DND-41 (cell line): Measurements from ENCODE around the gene BLOC1S4.

Experiments used
- EZH2 ChIP-seq: IDR thresholded peaks from 3 replicates; pipeline ENCODE4 v1.6.1; 2012; ENCODE audit warnings: borderline replicate concordance, low read depth, mild to moderate bottlenecking, moderate library complexity, low read length, inconsistent platforms; ENCODE audit not compliant: severe bottlenecking
- TF ChIP-seq, protein P1 (sequence below): IDR thresholded peaks from 2 replicates; pipeline ENCODE4 v1.5.1; 2012; ENCODE audit warnings: borderline replicate concordance, low read length, moderate library complexity, mild to moderate bottlenecking; ENCODE audit not compliant: poor library complexity, severe bottlenecking; ENCODE audit errors: extremely low read depth

DNA sequence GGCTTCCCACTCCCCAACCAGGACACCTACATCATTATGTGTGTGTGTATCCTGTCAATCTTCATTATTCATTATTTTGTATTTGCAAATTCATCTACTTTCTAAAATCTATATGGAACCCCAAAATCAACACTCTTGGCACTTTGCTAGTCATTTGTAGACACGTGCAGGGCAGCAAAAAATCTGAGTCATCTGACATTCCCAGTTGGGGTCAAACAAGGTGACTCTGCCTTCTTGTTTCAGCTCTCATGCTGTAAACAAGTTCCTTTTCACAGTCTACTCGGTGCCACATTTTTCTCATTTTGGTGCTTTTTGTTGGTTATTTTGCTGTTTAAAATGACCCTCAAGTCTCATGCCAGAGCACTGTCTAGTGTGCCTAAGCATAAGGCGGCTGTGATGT is 12.2 kb upstream of the BLOC1S4 start:
- TF ChIP-seq, protein P1, sequence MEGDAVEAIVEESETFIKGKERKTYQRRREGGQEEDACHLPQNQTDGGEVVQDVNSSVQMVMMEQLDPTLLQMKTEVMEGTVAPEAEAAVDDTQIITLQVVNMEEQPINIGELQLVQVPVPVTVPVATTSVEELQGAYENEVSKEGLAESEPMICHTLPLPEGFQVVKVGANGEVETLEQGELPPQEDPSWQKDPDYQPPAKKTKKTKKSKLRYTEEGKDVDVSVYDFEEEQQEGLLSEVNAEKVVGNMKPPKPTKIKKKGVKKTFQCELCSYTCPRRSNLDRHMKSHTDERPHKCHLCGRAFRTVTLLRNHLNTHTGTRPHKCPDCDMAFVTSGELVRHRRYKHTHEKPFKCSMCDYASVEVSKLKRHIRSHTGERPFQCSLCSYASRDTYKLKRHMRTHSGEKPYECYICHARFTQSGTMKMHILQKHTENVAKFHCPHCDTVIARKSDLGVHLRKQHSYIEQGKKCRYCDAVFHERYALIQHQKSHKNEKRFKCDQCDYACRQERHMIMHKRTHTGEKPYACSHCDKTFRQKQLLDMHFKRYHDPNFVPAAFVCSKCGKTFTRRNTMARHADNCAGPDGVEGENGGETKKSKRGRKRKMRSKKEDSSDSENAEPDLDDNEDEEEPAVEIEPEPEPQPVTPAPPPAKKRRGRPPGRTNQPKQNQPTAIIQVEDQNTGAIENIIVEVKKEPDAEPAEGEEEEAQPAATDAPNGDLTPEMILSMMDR: no peak
- no peak for TF ChIP-seq EZH2
